Lower leg skin (tissue), 3 donors: ENCODE data around the gene NEDD4L.

Experiments
- CTCF ChIP-seq, 3 donors: fragments of 450-650 bp; IDR thresholded peaks; one replicate each; pipeline ENCODE4 v1.5.1; 2016; ENCODE audit warnings: antibody characterized with exemption in 3 of 3, mild to moderate bottlenecking in 3 of 3, moderate library complexity in 2 of 3
- POLR2A ChIP-seq, 2 donors: fragments of 450-650 bp; IDR thresholded peaks; one replicate each; pipeline ENCODE4 v1.6.1; 2016 to 2017; ENCODE audit warnings: antibody characterized with exemption in 2 of 2, mild to moderate bottlenecking in 1 of 2, moderate library complexity in 1 of 2

GRCh38 chr18:58385472-58385871 is 341.4 kb downstream of the NEDD4L start:
- TF ChIP-seq POLR2A (IDR thresholded peaks at IDR 0.05) (no peak), CTCF (IDR thresholded peaks at IDR 0.05) (no peak)
